HepG2 (cell line): ENCODE measurements around the gene P3H3.

ENCODE experiments used
- EZH2 ChIP-seq: conservative IDR thresholded peaks from 2 replicates; pipeline ENCODE4 v1.6.1; 2012; ENCODE audit warnings: mild to moderate bottlenecking, low read depth, low read length, moderate library complexity
- MATR3 ChIP-seq: sonication (generic); formaldehyde crosslinking; IDR thresholded peaks from 2 replicates; pipeline ENCODE4 v1.4.0; 2020; ENCODE audit warnings: missing genetic modification reagents
- RAD21 ChIP-seq: fragments of 450-650 bp; formaldehyde crosslinking; IDR thresholded peaks from 2 replicates; pipeline ENCODE4 v1.5.0; 2020; ENCODE audit warnings: mild to moderate bottlenecking
- SETDB1 ChIP-seq: sonication (generic); formaldehyde crosslinking; IDR thresholded peaks from 2 replicates; pipeline ENCODE4 v1.5.1; 2020; ENCODE audit warnings: missing genetic modification reagents, mild to moderate bottlenecking, borderline replicate concordance
- YY1 ChIP-seq: IDR thresholded peaks from 2 replicates; pipeline ENCODE4 v1.6.1; 2011; ENCODE audit warnings: low read length, low read depth, moderate library complexity, mild to moderate bottlenecking; ENCODE audit not compliant: insufficient read depth, insufficient replicate concordance
- ZNF549 ChIP-seq: sonication (generic); formaldehyde crosslinking; IDR thresholded peaks from 2 replicates; pipeline ENCODE4 v1.5.0; 2020; ENCODE audit warnings: missing genetic modification reagents
- ZZZ3 ChIP-seq: sonication (generic); formaldehyde crosslinking; IDR thresholded peaks from 2 replicates; pipeline ENCODE4 v1.4.0; 2020; ENCODE audit warnings: missing genetic modification reagents, mild to moderate bottlenecking, borderline replicate concordance

DNA sequence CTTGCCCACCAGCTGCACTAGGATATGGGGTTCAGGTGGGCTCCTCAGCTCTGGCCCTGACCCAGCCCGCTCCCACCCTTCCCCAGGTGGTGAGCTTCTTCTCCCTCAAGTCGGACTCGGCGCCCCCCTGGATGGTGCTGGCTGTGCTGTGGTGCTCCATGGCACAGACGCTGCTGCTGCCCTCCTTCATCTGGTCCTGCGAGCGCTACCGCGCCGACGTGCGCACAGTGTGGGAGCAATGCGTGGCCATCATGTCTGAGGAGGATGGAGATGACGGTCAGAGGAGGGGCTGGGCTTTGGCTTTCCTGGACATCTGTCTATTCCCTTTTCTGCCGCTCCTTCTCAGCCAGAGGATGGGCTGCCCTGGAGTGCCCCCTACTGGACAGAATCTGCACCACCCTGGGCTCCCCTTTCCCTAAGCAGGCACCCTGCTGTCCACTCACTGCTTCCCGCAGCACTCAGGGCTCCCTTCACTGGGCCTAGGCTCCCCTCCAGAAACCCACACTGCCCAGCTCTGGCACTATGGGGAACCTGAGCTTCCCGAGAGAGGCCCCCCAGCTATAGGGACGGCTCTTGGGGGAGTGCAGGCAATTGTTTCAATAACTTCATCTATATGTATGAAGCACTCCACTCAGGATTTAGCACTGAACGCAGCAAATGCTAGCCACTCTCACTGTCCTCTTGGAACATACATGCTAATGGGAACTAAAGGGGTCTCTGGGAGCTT lies 2.6 kb upstream of the P3H3 start:
- TF ChIP-seq ZNF549 (no peak), YY1 (no peak), MATR3 (CRISPR knock-in tag) (no peak), EZH2 (no peak), RAD21 (CRISPR knock-in tag) (peak; percentile 85), SETDB1 (CRISPR knock-in tag) (no peak), ZZZ3 (no peak)
